GM18907 (cell line): ENCODE data around the gene ULK4.

Experiments
- ATAC-seq: cut with Tn5 transposase; IDR thresholded peaks from one replicate; pipeline ENCODE4 v1.9.1; 2021; ENCODE audit warnings: mild to moderate bottlenecking, moderate library complexity; ENCODE audit not compliant: unreplicated experiment

Gene ULK4

DNA sequence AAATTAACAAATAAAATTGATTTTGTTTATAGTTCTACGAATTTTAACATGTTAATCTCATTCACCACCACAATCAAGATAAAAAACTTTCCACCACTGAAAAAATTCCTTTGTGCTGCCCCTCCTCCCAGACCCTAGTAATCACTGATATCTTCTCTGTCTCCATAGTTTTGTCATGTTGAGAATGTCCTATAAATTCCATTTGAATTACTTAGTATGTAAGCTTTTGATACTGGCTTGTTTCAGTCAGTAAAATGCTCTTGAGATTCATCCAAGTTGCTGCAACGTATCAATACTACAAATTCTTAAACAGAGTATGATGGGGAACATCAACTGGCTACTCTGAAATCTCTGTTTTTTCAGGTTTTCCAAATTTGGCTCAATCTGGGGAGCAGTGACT is 633.0 kb downstream of the ULK4 start:
- ATAC-seq = no peak

DNA sequence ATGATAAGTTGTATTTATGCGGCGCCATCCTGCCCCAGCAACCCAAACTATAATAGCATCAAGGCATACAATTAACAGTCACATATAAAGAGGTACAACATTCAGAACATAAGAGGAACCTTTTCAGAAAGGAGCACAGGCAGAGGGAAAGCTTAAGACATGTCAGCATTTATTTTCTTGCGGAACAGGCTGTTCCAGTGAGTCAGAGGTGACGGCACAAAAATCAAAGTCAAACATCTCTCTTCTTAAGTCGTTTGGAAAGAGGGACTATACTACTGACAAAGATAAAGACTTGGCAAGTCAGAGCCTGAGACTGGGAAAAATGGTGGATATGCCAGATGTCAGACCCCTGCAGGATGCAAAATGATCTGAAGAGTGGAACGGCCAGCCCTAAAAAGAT is 634.2 kb downstream of the ULK4 start:
- ATAC-seq = no peak

- ATAC-seq = no peak
Observed at GRCh38 chr3:41324156-41324475, 637.8 kb downstream of the ULK4 start.

DNA sequence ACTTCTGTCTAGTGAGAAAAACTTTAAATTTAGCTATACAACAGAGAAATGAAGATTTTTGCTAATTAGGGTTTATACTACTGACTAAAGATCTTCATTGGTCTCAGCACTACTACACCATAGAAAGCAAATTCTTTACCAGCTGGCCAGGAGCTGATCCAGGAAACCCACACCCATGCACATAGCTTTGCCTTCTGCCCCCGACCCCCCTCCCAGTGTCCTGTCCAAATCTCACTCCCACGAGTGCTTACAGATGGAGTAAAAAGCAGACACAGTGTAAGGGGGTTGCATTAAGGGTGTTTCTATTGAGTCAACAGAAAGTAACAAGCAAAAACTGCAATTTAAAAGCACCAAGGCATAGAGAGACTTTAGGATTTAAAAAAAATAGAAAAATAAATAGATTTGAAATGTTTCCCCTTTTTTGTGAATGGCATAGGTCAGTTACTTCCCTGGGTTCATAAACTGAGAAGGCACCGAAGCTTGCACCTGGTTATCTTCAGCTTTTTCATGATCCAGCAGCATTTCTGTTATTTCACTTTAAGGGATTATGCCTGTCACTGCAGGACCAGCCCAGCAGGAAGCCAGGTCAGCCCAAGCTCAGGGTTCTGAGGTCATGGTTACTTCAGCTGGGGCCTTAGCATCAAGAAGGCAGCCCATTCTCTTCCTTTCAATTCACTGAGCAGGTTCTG is 638.3 kb downstream of the ULK4 start:
- ATAC-seq = no peak

DNA sequence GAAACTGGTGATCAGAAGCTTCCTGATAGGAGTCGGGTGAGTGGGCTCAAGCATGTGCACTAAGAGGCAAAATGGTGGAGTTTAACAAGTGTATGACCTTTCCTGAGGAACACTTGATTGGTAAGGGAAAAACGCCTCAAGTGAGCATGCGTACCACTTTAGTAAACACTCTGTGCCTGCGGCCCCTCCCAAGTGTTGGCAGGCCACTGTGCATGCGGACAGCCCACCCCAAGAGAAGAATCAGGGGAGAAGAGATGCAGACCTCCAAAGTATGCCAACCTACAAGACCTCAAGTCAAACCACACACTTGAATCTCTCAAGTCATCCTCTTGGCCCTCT is 640.3 kb downstream of the ULK4 start:
- no peak for ATAC-seq

- ATAC-seq = no peak
Observed at GRCh38 chr3:41320953-41321641, 640.8 kb downstream of the ULK4 start.

DNA sequence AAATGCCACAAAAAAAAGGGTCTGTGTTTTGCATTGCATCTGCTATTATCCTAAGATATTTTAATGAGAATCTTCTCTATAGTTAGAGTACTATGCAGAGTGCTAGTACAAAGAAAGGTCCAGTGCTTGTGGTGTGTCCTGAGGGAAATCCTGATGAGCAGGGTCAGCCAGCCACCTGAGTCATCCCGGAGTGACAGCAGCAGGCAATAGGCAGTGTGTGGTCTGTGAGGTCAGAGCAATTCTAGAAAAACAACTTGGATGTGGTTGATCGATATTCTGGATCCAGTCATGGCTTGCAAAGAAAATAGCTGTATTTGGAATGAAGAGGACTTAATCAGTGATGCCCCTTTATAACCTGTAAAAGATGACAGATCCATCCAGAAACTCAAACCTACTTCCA is 643.4 kb downstream of the ULK4 start:
- ATAC-seq = no peak

DNA sequence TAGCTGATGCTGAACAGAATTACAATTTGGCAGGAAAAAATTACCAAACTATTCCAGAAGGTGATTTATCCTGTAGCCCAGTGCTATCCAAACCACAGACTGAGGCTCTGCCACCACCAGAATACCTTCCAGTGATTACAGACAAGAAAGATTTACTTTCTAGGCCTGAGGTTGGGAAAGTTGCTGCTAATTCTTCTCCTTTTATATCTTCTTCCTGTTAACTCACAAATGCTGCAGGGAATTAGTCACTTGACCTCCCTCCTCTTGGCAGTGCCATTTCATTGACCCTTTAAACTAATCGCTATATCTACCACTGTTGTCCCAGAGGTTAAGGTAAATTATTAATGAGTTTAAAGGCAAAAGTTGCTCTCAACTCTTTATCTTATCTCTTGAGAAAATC is 644.2 kb downstream of the ULK4 start:
- ATAC-seq = no peak

- ATAC-seq = no peak
Observed at GRCh38 chr3:41317298-41317697, 644.6 kb downstream of the ULK4 start.

GRCh38 chr3:41315126-41315525 is 646.8 kb downstream of the ULK4 start:
- no peak for ATAC-seq

DNA sequence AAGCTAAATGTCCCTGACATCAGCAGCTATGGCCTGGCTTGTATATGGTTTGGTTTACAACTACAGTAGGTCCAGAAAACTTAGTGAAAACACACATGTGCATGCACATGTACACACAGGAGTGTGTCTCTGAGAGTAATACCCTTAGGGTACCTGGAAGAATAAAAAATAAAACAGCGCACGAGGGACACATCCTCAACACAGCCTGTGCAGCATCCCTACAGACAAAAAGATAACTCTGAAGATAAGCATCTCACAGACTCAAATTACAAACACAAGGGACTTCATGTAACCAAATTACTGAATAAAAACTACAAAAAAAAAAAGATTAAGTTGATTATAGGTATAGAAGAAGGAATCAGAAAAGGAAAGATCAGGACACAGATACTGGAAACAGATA is 653.8 kb downstream of the ULK4 start:
- no peak for ATAC-seq

- no peak for ATAC-seq
Observed at GRCh38 chr3:41307065-41307464, 654.8 kb downstream of the ULK4 start.

- no peak for ATAC-seq
Observed at GRCh38 chr3:41304593-41304992, 657.3 kb downstream of the ULK4 start.

GRCh38 chr3:41302295-41302694 is 659.6 kb downstream of the ULK4 start:
- no peak for ATAC-seq

- ATAC-seq = no peak
Observed at GRCh38 chr3:41301548-41301947, 660.4 kb downstream of the ULK4 start.

GRCh38 chr3:41299036-41299435 is 662.9 kb downstream of the ULK4 start:
- ATAC-seq = no peak

GRCh38 chr3:41297750-41298149 is 664.2 kb downstream of the ULK4 start:
- no peak for ATAC-seq

GRCh38 chr3:41296556-41296955 is 665.3 kb downstream of the ULK4 start:
- ATAC-seq = no peak

DNA sequence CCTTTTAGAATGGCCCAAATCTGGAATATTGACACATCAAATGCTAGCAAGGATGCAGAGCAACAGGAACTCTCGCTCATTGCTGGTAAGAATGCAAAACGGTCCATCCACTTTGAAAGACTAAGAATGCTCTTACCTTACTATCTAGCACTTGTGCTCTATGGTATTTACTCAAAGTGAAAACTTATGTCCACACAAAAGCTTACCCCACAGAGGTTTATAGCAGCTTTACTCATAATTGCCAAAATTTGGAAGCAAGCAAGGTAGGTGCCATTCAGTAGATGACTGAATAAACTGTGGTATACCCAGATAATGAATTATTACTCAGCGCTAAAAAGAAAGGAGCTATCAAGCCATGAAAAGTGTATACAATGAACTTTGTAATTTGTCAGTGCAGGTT is 666.2 kb downstream of the ULK4 start:
- no peak for ATAC-seq

- ATAC-seq = no peak
Observed at GRCh38 chr3:41293169-41293681, 668.7 kb downstream of the ULK4 start.

- ATAC-seq = no peak
Observed at GRCh38 chr3:41290736-41291135, 671.2 kb downstream of the ULK4 start.

DNA sequence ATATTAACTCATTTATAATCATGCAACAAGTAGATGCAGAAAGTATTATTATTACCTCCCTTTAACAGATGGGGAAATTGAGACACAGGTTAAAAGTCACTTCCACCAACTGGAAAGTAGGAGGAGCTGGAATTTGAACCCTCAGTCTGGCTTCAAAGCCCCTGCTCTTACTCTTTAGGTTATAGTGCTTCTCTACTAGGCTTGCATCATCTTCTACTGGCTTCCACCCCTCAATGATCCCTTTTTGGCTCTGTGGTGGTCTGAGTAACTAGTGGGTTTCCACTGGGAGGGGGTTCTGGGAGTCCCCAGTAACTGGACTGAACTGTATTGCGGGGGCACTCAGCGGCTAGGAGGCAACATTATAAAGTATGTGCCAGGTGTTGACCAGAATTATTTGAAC is 671.6 kb downstream of the ULK4 start:
- no peak for ATAC-seq

GRCh38 chr3:41288785-41289184 is 673.1 kb downstream of the ULK4 start:
- ATAC-seq = no peak
